ENCODE results near the gene ANKUB1.

The ANKUB1 gene

GRCh38 chr3:149808209-149808829 is 16.0 kb upstream of the ANKUB1 start:
- peak; percentile 46 for DNase-seq (ENCODE audit: low read depth)
- peak; percentile 88 for TF ChIP-seq CTCF (IDR thresholded peaks at IDR 0.05; ENCODE audit: control insufficient read depth, insufficient read depth, low read depth, low read length, missing control alignments)
- H3K4me3 ChIP-seq (ENCODE audit: control insufficient read depth, low read depth, low read length): no peak overlapping the region

GRCh38 chr3:149806171-149806778 is 13.9 kb upstream of the ANKUB1 start:
- DNase-seq (ENCODE audit: low read depth): no peak
- TF ChIP-seq CTCF (IDR thresholded peaks at IDR 0.05; ENCODE audit: control insufficient read depth, insufficient read depth, low read depth, low read length, missing control alignments): no peak
- no peak overlapping the region for H3K4me3 ChIP-seq (ENCODE audit: control insufficient read depth, low read depth, low read length)

DNA sequence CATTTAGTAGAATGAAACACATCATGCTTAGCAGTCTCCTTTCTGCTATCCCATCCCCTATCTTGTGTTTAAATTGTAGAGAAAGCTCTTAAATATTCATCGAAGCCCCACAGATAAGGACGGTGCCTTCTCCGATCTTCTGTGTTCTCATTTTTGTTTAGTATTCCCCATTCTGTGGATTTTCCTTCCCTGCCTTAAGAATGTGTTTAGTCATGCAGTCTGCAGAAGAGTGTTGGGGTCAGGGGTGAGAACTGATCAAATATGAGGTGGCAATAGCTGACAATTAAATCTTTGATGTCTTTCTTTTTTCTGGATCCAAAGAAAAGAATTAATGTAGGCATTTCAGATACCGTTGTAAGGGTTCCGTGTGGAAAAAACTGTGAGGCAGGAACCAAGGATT is 9.3 kb upstream of the ANKUB1 start:
- DNase-seq (ENCODE audit: low read depth): no peak
- no peak for TF ChIP-seq CTCF (IDR thresholded peaks at IDR 0.05; ENCODE audit: control insufficient read depth, insufficient read depth, low read depth, low read length, missing control alignments)
- no peak overlapping the region for H3K4me3 ChIP-seq (ENCODE audit: control insufficient read depth, low read depth, low read length)

- no peak for TF ChIP-seq CTCF (IDR thresholded peaks at IDR 0.05; ENCODE audit: control insufficient read depth, insufficient read depth, low read depth, low read length, missing control alignments)
These were observed 8.8 kb upstream of the ANKUB1 start for GRCh38 chr3:149801195-149801594.

DNA sequence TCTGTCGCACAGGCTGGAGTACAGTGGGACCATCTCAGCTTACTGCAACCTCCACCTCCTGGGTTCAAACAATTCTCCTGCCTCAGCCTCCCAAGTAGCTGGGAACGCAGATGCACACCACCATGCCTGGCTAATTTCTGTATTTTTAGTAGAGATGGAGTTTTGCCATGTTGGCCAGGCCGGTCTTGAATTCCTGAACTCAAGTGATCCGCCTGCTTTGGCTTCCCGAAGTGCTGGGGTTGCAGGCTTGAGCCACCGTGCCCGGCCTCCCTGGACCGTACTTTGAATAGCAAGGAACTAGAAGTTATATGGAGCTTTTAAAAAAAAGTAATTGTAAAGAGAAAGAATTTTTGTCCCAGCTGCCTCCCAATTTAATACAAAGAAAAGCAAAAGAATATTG is 8.3 kb upstream of the ANKUB1 start:
- no peak for TF ChIP-seq CTCF (IDR thresholded peaks at IDR 0.05; ENCODE audit: control insufficient read depth, insufficient read depth, low read depth, low read length, missing control alignments)
- DNase-seq (ENCODE audit: low read depth): no peak
- no peak overlapping the region for H3K4me3 ChIP-seq (ENCODE audit: control insufficient read depth, low read depth, low read length)

More at GRCh38 chr3:149801195-149801594, 8.8 kb upstream of the ANKUB1 start:
- no peak for DNase-seq (ENCODE audit: low read depth)
- H3K4me3 ChIP-seq (ENCODE audit: control insufficient read depth, low read depth, low read length): no peak overlapping the region

DNA sequence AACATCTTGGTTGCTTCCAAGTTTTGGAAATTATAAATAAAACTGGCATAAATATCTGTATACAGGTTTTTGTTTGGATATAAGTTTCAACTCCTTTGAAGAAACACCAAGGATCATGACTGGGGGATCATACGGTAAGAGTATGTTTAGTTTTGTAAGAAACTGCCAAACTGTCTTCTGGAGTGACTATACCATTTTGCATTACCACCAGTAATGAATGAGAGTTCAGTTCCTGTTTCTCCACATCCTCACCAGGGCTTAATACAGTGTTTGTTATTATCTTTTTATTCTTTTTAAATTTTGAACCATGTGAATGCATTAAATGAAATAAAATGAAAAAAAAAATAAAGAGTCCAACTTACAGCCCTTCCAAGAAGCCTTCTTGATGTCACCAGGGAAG is 3.7 kb upstream of the ANKUB1 start:
- TF ChIP-seq CTCF (IDR thresholded peaks at IDR 0.05; ENCODE audit: control insufficient read depth, insufficient read depth, low read depth, low read length, missing control alignments): no peak
- DNase-seq (ENCODE audit: low read depth): no peak
- H3K4me3 ChIP-seq (ENCODE audit: control insufficient read depth, low read depth, low read length): no peak overlapping the region
